Spleen (tissue), 11 donors: Measurements from ENCODE around the gene USP21. TPM values are rescaled to one million over a fixed set of nuclear protein-coding genes. Genes with fewer than 3 reads are reported as not detected.

Source experiments
- DNase-seq: peaks from one replicate; pipeline ENCODE4 v3.0.0-alpha.2; 2020
- H3K27ac ChIP-seq, 8 donors: fragments of 200-600 bp; sonication (generic) in 7 of 8; 1 replicate in 4 of 8; 2 replicates in 4 of 8; pipeline versions ENCODE4 v1.5.0 to v1.8.0; 2016 to 2021; ENCODE audit warnings: inconsistent platforms in 4 of 8, mild to moderate bottlenecking in 4 of 8, moderate library complexity in 1 of 8
- H3K27me3 ChIP-seq, 7 donors: fragments of 200-600 bp; sonication (generic) in 6 of 7; replicated peaks in 1 of 7; 1 replicate in 4 of 7; 2 replicates in 3 of 7; pipeline versions ENCODE4 v1.5.0 to v1.8.0; 2016 to 2021; ENCODE audit warnings: inconsistent platforms in 3 of 7, mild to moderate bottlenecking in 1 of 7
- H3K36me3 ChIP-seq, 6 donors: fragments of 200-600 bp; sonication (generic) in 5 of 6; 1 replicate in 4 of 6; 2 replicates in 2 of 6; pipeline versions ENCODE4 v1.5.0 to v1.8.0; 2016 to 2021; ENCODE audit warnings: inconsistent platforms in 2 of 6
- H3K4me1 ChIP-seq, 6 donors: fragments of 200-600 bp; sonication (generic) in 5 of 6; 1 replicate in 3 of 6; 2 replicates in 3 of 6; pipeline versions ENCODE4 v1.5.0 to v1.8.0; 2016 to 2021; ENCODE audit warnings: inconsistent platforms in 3 of 6
- H3K4me3 ChIP-seq, 8 donors: fragments of 200-600 bp; sonication (generic) in 7 of 8; 1 replicate in 4 of 8; 2 replicates in 4 of 8; pipeline versions ENCODE4 v1.5.0 to v1.8.0; 2016 to 2021; ENCODE audit warnings: inconsistent platforms in 4 of 8, mild to moderate bottlenecking in 4 of 8, moderate library complexity in 2 of 8
- H3K9me3 ChIP-seq, 8 donors: fragments of 200-600 bp; sonication (generic) in 7 of 8; 1 replicate in 4 of 8; 2 replicates in 4 of 8; pipeline versions ENCODE4 v1.5.0 to v1.8.0; 2016 to 2021; ENCODE audit warnings: inconsistent platforms in 4 of 8
- CTCF ChIP-seq, 11 experiments: fragments of 200-600 bp in 7 of 11; fragments of 450-650 bp in 4 of 11; sonication (generic) in 4 of 11; IDR thresholded peaks in 8 of 11; conservative IDR thresholded peaks in 3 of 11; 1 replicate in 7 of 11; 2 replicates in 4 of 11; pipeline versions ENCODE4 v1.4.0 to v1.8.0; 2016 to 2021; ENCODE audit warnings: antibody characterized with exemption in 11 of 11, inconsistent platforms in 4 of 11, mild to moderate bottlenecking in 1 of 11
- POLR2A ChIP-seq, 3 donors: fragments of 450-650 bp; IDR thresholded peaks; one replicate each; pipeline ENCODE4 v1.5.1; 2017; ENCODE audit warnings: antibody characterized with exemption in 3 of 3, mild to moderate bottlenecking in 1 of 3
- POLR2AphosphoS5 ChIP-seq, 3 donors: sonication (generic); formaldehyde crosslinking; IDR thresholded peaks; one replicate each; pipeline ENCODE4 v1.5.1; 2017; ENCODE audit warnings: antibody characterized with exemption in 3 of 3
- WGBS, 5 donors: extraction: QIAGEN DNeasy Blood & Tissue Kit in 3 of 5; methylation state at CpG; one replicate each; pipeline versions ENCODE4 v1.1.5 to v1.1.7; 2013 to 2018; 5-methylcytosine and 5-hydroxymethylcytosine counted together
- intact Hi-C: fragments of 100-400 bp; cut with DNase I; formaldehyde crosslinking; loops from one replicate; pipeline ENCODE4 v1.15.0; 2023; ENCODE audit warnings: low total_unique reads
- polyA plus RNA-seq, 3 donors: library from polyadenylated mRNA; stranded (reverse); fragments of 200-250 nt; gene quantifications; one replicate each; pipeline ENCODE4 v1.2.1, GENCODE V29; 2013
- total RNA-seq, 7 donors: library from RNA; depleted of rRNA in 3 of 7; stranded (reverse); fragments of >200 nt in 3 of 7; fragmentation: NEBNext Ultra II Directional in 4 of 7; extraction: Animal tissue kit (Norgen Biotek cat#: 25700) in 4 of 7; gene quantifications; one replicate each; pipeline versions ENCODE4 v1.1.0 to v1.2.1, GENCODE V29; 2016 to 2021
- donor health status: healthy with polysubstance abuse.
- donor health status: DM: no; HTN: no; CAD: no; lungs with moderate emphysema.
- donor health status: DM: no; HTN: no; CAD: no.
- donor health status: Bipolar disorder and iron deficiency.
- donor health status: healthy.
- donor health status: DM: no; HTN: no; CAD: no.
- donor health status: DM: yes; HTN: yes; CAD: no.

Gene USP21
- total and polyA plus RNA-seq, 10 donors: 17.9 to 33.0 (median 27.0) TPM

- Histone ChIP-seq H3K27me3 (no peaks in the 10 kb centered on the region), H3K4me3 (peak overlapping the region; percentile 55 to 85 (median 66)), H3K9me3 (no peaks in the 10 kb centered on the region), H3K4me1 (peaks cover 40 to 92% (median 63%) of the 10 kb centered on the region in 6 donors), H3K27ac (peak overlapping the region; percentile 95 to 99 (median 97)), H3K36me3 (peaks cover 2 to 43% (median 25%) of the 10 kb centered on the region in 6 donors)
- DNase-seq: peak; percentile 42
- WGBS, 5 donors: 5 to 7% (median 6%) methylated on average over 22 of the region's 22 CpGs
- intact Hi-C loops: no loop called here
- TF ChIP-seq CTCF (IDR thresholded peaks at IDR 0.05 in 8 of 11, conservative IDR thresholded peaks at IDR 0.05 in 3 of 11) (no peak), POLR2A (IDR thresholded peaks at IDR 0.05) (no peak), POLR2AphosphoS5 (IDR thresholded peaks at IDR 0.05) (no peak)
Measured at GRCh38 chr1:161131523-161132409, 27.5 kb upstream of the USP21 start.

DNA sequence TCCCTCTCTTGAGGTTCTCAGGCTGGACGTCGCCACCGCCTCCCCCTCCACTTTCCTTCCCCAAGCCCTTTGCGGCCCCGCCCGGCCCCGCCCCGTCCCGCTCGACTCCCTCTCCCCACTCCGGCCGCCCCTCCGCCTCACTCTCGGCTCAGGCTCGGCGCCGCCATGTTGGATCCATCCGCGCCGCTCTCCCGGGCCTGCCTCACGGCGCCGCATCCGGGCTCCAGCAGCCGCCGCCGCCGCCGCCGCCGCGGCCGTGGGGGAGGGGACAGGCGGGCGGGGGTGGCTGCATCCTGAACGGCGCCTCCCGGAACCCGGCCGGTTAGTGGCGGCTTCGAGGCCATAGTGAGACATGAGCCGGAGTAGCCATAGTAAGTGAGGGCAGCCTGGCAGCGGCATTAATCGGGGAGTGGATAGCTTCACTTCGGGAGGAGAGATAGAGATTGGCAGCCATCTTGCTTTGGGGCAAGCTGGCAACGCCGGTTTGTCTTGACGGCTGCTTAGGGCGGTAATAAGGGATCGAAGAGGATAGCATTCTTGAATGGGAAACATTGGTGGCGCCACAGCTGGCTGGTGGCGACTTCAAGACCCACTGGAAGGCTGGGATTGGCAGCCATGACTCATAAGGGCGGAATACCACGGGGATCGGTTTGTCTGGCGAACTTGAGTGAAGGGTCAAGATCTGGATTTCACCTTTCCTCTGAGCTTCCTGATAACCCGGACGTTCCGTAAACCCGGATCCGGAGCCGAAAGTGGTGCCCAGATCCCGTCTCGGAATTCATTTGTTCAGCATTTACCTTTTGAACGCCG, 26.7 kb upstream of the USP21 start, which contains the start of gene DEDD:
Gene DEDD (minus strand): TSS at position 258 of the 810 bp plus-strand sequence. CDS start 8,205 bp downstream, outside the sequence.
- Histone ChIP-seq H3K27me3 (no peaks in the 10 kb centered on the region), H3K36me3 (peaks cover 2 to 34% (median 17%) of the 10 kb centered on the region in 6 donors), H3K27ac (peak within 1 kb of the TSS; percentile 95 to 99 (median 97)), H3K4me3 (peak within 1 kb of the TSS; percentile 55 to 85 (median 66)), H3K9me3 (no peaks in the 10 kb centered on the region), H3K4me1 (peaks cover 40 to 92% (median 56%) of the 10 kb centered on the region in 6 donors)
- DNase-seq: peak; percentile 97
- WGBS, 5 donors: 0 to 1% (median 1%) methylated on average over 30 to 68 of the region's 68 CpGs
- TF ChIP-seq CTCF (IDR thresholded peaks at IDR 0.05 in 8 of 11, conservative IDR thresholded peaks at IDR 0.05 in 3 of 11) (peak in 1 of 11 experiments; percentile 21), POLR2A (IDR thresholded peaks at IDR 0.05) (no peak), POLR2AphosphoS5 (IDR thresholded peaks at IDR 0.05) (peak; percentile 74 to 80 (median 80))
- intact Hi-C loops: no loop called here

DNA sequence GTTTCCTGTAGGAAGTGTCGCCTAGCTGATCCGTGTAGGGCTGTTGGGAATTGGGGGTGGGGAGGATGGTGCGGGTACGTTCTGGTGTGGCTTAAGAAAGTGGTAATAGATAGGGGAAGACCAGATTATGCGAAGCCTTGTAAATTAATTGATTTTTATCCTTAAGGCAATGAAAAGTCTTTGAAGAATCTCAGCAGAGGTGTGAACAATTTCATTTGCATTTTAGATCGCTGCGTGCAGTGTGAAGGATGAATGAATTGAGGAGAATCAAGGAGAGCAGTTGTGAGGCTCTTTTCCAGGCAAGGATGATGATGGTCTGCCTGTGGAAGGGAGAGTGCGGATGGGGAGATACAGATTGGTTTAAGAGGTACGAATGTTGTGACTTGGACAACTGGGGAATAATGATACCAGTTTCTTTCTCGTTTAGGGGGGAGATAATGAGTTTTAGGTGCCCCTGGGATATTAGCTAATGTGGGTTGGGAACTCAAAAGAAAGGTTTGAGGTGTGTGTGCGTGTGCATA, 26.0 kb upstream of the USP21 start:
- TF ChIP-seq CTCF (IDR thresholded peaks at IDR 0.05 in 8 of 11, conservative IDR thresholded peaks at IDR 0.05 in 3 of 11) (no peak), POLR2A (IDR thresholded peaks at IDR 0.05) (no peak), POLR2AphosphoS5 (IDR thresholded peaks at IDR 0.05) (no peak)
- Histone ChIP-seq H3K36me3 (peaks cover 0 to 27% (median 12%) of the 10 kb centered on the region in 6 donors), H3K4me1 (peaks cover 38 to 92% (median 52%) of the 10 kb centered on the region in 6 donors), H3K4me3 (peak overlapping the region; percentile 55 to 85 (median 66)), H3K9me3 (no peaks in the 10 kb centered on the region), H3K27ac (peak overlapping the region; percentile 95 to 99 (median 97)), H3K27me3 (no peaks in the 10 kb centered on the region)
- no peak for DNase-seq
- 5 to 9% (median 8%) methylated on average over 11 of the region's 11 CpGs for WGBS, 5 donors
- intact Hi-C loops: no loop called here
